H1 (cell line): Measurements from ENCODE around the gene PDZD2.
"Not testable (repeated sequence)": the region's sequence is repeated elsewhere in the genome, so short reads cannot be mapped to it uniquely, and the experiment has no call there.

ENCODE experiments used
- CEBPB ChIP-seq: IDR thresholded peaks from 2 replicates; pipeline ENCODE4 v1.6.1; 2012; ENCODE audit warnings: low read depth, low read length
- CTCF ChIP-seq, 3 experiments: IDR thresholded peaks; 1 replicate in 2 of 3; 2 replicates in 1 of 3; pipeline versions ENCODE4 v1.5.1 to v1.6.1; 2011; ENCODE audit warnings: low read length in 3 of 3, mild to moderate bottlenecking in 3 of 3, inconsistent platforms in 2 of 3, low read depth in 1 of 3, moderate library complexity in 1 of 3; ENCODE audit not compliant: insufficient read depth in 1 of 3; ENCODE audit errors: control extremely low read depth in 1 of 3
- EP300 ChIP-seq, 2 experiments: IDR thresholded peaks; 1 replicate in 1 of 2; 2 replicates in 1 of 2; pipeline ENCODE4 v1.6.1; 2011 to 2012; ENCODE audit warnings: low read depth in 2 of 2, low read length in 2 of 2, mild to moderate bottlenecking in 2 of 2, borderline replicate concordance in 1 of 2, inconsistent platforms in 1 of 2, moderate library complexity in 1 of 2
- HDAC6 ChIP-seq: IDR thresholded peaks from one replicate; pipeline ENCODE4 v1.7.1; 2012; ENCODE audit warnings: low read depth, mild to moderate bottlenecking, inconsistent platforms, low read length, moderate library complexity
- POLR2A ChIP-seq, 2 experiments: IDR thresholded peaks; 1 replicate in 1 of 2; 2 replicates in 1 of 2; pipeline ENCODE4 v1.6.1; 2011; ENCODE audit warnings: low read depth in 2 of 2, low read length in 2 of 2, mild to moderate bottlenecking in 2 of 2; ENCODE audit errors: control extremely low read depth in 1 of 2
- POLR2AphosphoS5 ChIP-seq: IDR thresholded peaks from 2 replicates; pipeline ENCODE4 v1.6.1; 2011; ENCODE audit warnings: low read depth, low read length
- TAF1 ChIP-seq: IDR thresholded peaks from 2 replicates; pipeline ENCODE4 v1.6.1; 2011; ENCODE audit warnings: mild to moderate bottlenecking, low read depth, low read length
- USF2 ChIP-seq: IDR thresholded peaks from 2 replicates; pipeline ENCODE4 v1.6.1; 2011; ENCODE audit warnings: low read length, improper control_type of control experiment
- TF ChIP-seq, protein P1 (sequence below): IDR thresholded peaks from 2 replicates; pipeline ENCODE4 v1.6.1; 2011; ENCODE audit warnings: low read depth, mild to moderate bottlenecking, low read length; ENCODE audit not compliant: insufficient read depth

DNA sequence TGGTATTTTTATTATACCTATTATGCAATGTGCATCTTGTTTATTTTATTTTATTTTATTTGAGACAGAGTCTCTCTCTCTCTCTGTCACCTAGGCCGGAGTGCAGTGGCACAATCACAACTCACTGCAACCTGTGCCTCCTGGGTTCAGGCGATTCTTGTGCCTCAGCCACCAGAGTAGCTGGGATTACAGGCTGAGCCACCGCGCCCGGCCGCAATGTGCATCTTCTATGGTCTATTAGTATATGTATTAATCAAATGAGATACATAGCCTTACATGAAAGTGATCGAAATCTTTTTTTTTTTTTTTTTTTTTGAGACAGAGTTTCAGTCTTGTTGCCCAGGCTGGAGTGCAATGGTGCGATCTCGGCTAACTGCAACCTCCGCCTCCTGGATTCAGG is 89.9 kb downstream of the PDZD2 start:
- not testable (repeated sequence) for TF ChIP-seq POLR2A (IDR thresholded peaks at IDR 0.05; ENCODE audit: control extremely low read depth in 1 of 2, low read depth in 2 of 2, low read length in 2 of 2); USF2; CTCF (IDR thresholded peaks at IDR 0.05; ENCODE audit: control extremely low read depth in 1 of 3, insufficient read depth in 1 of 3, low read depth in 1 of 3, low read length in 3 of 3); POLR2AphosphoS5; EP300 (IDR thresholded peaks at IDR 0.05; ENCODE audit: borderline replicate concordance in 1 of 2, low read depth in 2 of 2, low read length in 2 of 2); TAF1; HDAC6; CEBPB
- TF ChIP-seq, protein P1, sequence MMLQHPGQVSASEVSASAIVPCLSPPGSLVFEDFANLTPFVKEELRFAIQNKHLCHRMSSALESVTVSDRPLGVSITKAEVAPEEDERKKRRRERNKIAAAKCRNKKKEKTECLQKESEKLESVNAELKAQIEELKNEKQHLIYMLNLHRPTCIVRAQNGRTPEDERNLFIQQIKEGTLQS, result not testable (repeated sequence)
